NCI-H446 treated with DMSO at 0.1 percent for 48 hours (cell line): ENCODE results near the gene CCL20.
A peak's percentile ranks its signal among the peaks of the same experiment; 100 is the strongest.
"Not testable (repeated sequence)": the region's sequence is repeated elsewhere in the genome, so short reads cannot be mapped to it uniquely, and the experiment has no call there.

Source experiments
- DNase-seq: peaks from one replicate; lab custom pipeline; 2025; lab: John Stamatoyannopoulos, UW

The CCL20 gene, protein sequence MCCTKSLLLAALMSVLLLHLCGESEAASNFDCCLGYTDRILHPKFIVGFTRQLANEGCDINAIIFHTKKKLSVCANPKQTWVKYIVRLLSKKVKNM

DNA sequence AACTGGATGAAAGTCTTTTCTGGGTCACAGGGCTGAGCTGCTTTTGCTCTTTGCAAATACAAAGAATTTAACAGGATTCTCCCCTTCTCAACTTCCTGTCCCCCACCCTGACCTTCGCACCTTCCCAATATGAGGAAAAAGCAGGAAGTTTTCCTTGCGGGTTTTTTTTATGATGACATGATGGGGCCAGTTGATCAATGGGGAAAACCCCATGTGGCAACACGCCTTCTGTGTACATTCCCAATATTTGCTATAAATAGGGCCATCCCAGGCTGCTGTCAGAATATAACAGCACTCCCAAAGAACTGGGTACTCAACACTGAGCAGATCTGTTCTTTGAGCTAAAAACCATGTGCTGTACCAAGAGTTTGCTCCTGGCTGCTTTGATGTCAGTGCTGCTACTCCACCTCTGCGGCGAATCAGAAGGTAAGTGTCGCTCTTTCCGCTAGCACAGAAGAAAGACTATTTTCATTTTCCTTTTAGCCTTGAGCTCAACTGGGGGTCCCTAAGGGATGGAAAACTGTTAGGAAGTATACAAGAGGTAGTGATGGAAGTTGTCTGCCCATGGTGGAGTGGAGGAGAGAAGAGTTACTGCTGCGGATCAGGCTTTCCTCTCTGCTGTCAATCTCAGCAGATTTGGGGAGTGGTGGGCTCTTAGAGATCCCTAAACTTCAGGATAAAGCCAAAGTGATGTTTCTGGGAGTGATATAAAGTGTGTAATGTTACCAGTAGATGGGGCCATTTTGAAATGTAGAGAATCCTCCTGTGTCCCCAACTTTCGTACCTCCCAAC lies at the start of gene CCL20:
CCL20 (plus strand) TSS at position 281 of the 792 bp plus-strand sequence; CDS start at position 351, 70 bp downstream.
- DNase-seq = no peak

DNA sequence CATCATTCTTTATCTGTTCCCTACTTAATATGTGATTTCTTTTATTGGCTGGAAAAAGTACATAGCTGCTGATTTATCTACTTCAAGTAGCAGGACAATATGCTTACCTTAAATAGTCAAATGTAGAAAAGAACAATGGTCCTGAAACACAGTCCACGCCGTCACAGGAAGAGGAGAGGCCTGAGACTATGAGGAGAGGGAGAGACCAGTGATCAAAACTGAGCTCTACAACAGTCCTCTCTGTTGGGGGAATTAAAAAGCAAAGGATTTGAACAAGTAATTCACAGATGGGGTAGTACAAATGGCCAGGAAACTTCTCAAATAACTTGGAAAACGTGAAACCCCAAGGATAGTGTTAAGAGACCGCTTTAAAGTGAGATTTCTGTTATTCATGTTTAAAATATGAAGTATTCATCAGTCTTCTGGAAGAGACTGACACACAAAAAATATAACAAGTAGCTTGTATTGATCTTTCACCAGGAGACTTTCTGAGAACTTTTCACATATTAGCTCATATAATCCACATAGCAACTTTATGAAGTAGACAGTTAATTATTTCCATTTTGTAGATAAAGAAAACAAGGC lies 47.8 kb upstream of the CCL20 start:
- no peak for DNase-seq

DNA sequence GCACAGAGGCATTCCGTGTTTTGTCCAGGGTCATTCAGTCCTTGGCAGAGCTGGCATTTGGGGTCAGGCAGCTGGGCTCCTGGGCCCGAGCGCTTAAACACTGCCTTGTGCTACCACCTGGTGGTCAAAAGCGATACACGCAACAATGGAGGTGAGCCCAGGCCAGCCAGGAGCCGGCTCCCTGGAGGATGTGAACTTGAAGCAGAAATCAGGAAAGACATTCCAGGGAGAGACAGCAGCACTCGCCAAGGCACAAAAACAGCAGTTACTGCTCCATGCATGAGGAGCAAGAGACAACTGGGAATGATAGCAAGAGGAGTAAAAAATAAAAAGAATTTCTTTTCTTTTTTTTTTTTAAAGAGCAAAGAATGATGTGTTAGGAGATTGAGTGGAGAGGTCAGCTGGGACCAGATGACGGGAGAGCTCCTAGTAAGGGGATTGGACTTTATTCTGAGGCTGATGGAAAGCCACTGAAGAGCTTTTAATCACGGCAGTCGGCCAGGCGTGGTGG lies 47.2 kb upstream of the CCL20 start:
- peak; percentile 19 for DNase-seq

DNA sequence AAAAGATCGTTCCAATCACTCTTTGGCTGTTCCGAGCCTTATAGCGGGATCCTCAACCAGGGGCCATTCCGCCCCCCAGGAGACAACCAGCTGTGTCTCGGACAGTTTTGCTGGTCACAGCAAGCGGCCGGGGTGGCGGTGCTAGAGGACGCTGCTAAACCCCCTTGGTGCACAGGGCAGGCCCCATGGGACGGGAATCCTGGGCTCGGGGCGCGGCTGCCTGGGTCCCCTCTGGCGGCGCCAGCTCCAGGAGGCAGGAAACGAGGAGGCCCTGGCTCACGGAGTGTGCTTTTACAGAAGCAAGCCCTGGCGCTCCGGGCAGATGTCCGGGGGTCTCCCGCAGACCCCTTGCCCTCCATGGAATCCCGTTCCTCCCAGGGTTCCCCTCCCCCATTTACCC lies 45.8 kb upstream of the CCL20 start:
- no peak for DNase-seq

DNA sequence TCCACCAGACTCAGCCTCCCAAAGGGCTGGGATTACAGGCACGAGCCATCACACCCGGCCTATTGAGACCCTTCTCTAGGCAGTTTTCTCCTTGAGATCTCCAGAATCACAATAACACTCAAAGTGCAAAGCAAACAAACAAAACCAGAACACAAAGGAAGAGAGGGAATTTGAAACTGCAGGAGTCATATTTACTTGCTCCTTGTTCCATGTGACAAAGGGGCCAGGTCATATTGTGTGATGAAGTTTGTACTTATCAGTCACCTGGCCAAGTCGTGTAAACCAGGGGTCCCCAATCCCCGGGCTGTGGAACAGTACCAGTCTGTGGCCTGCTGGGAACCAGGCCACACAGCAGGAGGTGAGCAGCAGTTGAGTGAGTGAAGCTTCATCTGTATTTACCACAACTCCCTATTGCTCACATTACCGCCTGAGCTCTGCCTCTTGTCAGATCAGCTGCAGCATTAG lies 41.4 kb upstream of the CCL20 start:
- DNase-seq = no peak

DNA sequence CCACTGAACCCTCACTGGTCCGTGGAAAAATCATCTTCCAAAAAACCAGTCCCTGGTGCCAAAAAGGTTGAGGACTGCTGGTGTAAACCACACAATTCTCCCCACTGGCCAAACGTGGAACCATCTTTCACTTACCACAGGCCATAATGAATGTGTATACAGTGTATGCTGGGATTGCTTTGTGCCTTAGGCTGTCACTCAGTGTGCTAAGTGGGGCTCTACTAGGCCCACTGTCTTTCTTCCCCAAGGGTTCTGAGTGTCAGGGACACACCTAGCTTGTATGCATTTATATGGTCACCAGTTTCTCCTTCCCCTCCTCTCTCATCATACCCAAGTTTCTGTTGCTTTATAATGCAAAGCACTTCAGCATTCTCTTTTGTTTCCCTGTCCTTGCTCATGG lies 40.7 kb upstream of the CCL20 start:
- no peak for DNase-seq

DNA sequence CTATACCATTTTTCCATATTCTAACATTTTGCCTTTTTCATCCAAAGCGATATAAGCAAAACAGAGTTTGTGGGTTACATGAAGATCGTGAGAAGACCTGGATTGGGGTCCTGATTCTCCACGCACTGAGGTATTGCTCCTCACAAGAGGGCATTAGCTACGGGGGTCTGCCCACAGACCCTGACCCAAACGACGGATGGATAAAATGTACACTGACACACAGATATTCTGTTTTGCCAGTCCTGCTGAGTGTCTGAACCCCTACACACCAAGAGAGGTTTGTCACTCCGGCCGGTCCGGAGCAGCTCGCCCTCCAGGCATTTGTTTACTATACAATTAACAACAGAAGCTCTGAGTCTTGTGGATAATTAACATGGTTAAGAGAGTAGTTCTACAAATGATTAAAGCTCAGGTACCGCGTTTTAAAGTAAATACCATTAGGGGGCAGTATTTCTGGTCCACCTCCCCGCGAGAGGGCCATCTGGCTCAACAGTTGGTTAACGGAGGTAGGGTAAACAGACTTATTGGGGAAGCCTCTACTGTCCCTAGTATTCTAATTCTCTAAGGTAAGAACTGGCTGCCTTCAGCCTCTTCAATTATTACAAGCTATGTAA lies 39.5 kb upstream of the CCL20 start:
- no peak for DNase-seq

DNA sequence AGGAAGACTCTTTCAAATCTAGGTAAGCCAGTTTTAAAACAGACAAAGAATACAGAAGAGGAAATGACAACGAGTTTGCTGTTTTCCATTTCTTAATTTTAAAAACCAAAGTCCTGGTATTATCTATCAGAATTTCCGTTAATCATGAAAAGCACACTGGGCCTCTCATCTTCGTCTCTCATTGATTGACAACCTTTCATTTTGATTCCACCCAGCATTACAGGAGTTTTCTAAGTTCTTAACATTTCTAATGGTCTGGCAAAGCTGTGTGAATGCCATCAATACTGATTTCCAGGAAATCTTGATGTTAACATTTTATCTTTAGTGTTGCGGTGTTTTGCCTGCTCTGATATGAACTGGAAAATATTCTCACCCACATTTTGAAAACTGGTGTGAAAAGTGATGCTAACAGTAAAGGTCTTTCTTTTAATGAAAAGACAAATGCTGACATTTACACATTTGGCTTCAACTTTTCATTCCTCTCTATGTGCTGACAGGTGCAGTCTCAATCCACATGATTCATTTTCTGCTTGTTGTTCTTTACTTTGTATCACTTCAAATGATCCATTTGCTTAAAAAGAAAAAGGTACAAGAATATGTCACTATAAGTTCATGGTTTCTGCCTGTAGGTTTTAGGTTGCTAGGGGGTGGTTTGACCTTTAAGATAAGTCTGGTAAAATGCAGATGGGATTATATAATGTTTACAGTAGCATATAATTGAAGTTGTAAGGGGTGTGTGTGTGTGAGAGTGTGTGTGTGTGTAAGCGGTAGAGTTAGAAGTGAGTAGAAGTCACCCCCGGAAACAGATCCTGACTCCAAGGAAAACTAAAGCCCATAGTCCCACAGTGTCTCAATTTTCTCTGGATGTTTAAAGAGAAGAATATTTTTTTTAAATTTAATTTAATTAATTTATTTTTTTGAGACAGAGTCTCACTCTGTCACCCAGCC lies 38.5 kb upstream of the CCL20 start:
- DNase-seq = no peak

DNA sequence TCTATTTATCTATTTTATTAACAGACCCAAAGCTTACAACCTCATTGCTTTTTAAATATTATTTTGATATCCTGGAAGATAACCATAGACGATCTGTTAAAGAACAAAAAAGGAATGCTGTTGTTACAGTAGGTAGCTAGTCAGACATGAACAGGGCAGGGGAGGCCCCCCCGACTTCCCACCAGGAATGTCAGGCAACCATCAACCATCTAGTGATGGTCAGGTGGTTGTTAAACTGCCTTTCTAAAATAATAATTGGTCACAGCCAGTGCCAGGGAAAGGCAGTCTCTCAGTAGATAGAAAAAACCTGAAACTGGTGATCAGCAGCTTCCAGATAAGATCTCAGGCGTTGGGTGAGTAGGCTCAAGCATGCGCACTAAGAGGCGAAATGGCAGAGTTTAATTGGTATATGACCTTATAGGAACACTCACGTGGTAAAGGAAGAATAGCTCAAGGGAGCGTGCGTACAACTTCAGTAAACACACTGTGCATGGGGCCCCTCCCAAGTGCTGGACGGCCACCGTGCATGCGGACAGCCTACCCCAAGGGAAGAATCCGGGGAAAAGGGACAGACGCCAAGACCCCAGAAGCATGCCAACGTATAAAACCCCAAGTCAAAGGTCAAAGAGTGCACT lies 32.5 kb upstream of the CCL20 start:
- DNase-seq = no peak

DNA sequence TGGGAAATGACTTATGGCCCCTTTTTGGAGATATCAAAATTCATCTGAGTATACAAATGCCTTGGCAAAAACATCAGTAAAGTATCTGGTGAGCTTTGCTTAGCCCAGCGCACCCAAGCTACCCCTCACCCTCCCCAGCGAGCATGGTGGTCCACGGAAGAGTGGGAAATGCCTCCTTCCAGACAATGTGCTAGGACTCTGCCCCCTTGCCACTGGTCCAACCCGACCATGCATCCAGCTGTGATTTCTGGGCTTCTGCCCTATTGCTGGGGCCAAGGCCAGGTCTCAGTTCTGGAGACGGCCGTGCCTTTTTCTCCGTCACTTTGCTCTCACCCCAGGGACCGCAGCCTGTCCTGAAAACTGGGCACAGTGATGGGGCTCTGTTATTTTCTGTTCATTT lies 31.8 kb upstream of the CCL20 start:
- DNase-seq = no peak

DNA sequence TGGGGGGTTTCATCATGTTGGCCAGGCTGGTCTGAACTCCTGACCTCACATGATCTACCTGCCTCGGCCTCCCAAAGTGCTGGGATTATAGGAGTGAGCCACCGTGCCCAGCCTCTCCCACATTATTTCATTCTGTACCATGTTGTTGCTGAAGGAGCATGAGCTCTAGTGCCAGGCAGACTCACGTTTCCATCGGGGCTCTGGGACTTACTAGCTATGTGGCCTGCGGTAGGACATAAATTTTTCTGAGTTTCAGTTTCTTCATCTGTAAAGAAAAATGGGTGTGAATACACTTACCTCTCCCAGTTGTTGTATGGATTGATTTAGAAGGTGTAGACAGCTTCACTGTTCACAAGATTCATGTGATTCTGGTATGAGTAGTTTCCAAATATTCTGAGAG lies 30.8 kb upstream of the CCL20 start:
- DNase-seq = no peak

DNA sequence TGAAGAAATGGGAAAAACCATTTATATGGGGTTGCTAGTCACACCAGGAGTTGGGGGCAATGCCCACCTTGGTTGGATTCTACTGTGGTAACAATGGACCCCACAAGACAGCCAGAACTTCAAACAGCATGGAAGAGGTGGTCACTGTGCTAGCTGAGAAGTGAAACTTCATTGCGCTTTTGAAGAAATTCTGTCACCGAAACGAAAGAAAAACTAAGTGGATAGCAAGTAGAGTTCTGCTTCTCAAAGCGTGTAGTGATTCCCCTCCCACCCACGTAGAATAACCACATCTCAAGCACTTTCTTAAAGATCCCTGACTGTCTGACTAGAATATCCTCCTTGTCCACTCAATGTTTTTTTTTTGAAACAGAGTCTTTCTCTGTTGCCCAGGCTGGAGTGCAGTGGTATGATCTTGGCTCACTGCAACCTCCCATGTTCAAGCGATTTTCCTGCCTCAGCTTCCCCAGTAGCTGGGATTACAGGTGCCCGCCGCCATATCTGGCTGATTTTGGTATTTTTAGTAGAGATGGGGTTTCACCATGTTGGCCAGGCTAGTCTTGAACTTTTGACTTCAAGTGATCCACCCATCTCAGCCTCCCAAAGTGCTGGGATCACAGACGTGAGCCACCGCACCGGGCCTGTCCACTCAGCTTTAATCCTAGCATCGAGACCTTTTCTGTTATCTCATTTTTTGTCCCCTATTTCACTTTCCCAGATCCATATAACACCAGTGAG lies 30.1 kb upstream of the CCL20 start:
- DNase-seq = no peak

DNA sequence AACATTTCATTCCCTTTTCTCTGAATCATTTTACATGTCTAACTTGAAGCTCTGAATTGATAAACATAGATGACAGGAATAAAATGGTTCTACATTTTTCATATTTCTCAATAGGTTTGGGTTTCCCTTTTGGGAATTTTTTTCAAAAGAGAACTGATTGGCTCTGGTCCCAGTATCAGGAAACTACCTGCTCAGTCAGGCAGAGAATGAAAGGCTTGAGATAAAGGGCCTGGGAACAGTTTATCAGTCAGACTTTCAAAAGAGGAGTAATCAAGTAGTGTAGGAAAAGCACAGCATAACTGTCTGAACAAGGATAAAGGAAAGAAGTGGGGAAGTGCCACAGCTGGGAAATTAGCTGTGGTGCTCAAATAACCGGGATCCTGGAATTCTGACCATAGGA lies 28.3 kb upstream of the CCL20 start:
- no peak for DNase-seq

DNA sequence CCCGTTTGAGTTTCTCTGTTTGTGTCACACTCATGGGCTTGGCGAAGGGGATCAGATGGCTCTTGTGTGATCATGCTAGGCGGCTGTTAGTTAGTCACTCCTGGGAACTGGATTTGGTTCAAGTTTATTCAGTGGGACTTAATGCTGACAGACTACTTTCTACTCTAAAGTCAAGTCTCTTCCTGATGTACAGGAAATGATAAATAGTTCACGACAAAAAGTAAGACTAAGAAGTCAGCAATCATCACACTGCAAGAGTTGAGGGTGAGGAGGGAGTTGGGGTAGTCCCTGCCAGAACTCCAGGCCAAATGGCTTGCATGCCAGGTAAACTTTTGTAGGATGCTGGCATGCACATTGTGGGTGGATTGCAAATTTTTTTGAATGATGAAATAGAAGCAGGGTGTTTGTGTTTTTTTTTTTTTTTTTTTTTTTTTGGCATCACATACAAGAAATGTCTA lies 25.1 kb upstream of the CCL20 start:
- no peak for DNase-seq

DNA sequence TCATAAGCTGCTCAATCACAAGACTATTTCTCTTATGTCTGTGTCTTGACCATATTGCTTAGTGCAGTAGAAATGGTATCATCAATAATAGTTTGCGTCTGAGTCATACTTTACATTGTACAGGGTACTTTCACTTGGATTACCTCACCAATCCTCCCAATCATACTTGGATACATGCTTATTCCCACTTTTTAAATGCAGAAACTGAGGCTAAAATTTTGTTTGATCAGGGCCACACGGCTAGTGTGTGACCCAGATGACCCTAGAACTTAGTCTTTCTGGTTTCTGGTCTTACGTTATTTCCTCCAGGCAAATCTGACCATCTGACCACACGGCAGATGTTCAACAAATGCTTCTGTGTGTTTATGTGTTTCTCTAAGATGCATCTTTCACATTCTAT lies 23.8 kb upstream of the CCL20 start:
- DNase-seq = no peak

DNA sequence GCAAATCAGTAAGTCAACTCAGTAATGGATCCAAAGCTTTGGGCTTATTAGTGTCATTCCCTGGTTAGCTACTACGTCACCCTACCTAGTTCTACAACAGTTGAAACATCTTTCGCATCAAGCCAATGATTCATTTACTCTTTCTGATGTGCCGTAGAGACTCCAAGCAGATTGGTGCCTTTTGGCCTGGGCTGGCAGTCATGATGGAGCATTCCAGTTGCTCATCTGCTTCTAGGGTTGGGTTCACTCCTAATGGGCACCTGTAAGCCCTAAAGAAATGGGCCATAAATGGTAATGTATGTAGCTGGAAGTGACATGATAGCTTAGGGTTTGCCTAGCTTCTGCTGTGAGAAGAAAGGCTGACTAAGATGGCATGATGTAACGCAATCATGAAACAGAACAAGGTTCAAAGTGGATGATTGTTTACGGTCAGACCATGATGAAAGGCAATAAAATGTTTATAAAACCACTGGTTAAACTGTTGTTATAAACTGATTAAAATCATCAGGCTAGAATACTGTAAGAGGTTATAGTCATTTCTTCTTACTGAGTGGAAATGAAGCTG lies 20.4 kb upstream of the CCL20 start:
- no peak for DNase-seq

DNA sequence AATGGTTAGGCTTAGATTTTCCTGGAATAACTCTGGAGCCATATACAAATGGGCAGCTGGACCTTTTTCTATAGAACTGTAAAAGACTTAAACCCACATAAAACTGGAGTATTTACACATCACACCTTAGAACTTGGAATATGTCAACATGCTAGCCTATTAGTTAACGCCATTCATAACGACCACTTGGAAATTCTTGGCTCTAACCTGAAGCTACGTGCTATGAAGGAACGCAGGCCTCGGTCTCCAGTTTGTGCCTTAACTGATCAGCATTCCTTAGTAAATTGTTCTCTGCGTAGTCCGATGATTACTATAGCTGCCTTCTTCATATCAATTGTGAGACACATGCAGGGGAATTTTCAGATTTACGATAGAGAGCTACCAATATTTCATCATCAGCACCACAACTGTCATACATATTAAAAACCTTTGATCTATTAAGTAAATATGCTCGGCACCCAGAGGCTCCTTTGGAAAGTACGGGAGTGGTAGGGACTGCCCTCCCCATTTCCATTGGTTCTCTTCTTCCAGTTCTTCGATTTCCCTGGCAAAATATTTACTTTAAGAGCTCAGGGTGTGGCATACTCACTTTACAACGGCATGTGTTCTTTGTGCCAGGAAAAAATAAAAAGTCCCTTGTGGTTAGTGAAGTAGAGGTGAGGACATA lies 17.5 kb upstream of the CCL20 start:
- no peak for DNase-seq

DNA sequence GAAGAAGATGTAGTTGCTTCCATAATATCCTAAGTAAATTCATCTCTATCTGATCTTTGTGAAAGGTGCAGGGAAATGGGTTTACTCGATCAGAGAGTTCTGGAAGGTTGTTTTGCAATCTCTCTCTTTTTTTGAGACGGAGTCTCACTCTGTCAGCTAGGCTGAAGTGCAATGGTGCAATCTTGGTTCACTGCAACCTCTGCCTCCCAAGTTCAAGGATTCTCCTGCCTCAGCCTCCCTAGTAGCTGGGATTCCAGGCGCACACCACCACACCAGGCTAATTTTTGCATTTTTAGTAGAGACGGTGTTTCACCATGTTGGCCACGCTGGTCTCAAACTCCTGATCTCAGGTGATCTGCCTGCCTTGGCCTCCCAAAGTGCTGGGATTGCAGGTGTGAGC lies 16.9 kb upstream of the CCL20 start:
- DNase-seq = not testable (repeated sequence)

DNA sequence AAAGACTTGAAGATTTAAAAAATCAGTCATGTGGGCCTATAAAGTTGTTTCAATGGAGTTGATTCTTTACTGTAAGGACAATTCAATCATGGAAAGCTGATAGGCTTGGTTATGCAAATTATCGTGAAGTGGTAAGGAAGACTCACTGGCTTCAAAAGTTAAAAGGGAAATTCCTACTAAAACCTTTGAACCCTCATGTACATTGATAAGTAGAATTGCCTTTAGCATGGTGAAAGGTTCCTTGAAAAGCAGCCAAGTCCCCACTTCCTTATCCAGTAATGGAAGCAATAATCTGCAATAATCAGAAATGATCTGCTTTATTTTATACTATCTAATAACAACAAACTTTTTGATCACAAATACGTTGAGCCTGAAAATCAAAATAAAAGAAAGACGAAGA lies 14.4 kb upstream of the CCL20 start:
- no peak for DNase-seq

DNA sequence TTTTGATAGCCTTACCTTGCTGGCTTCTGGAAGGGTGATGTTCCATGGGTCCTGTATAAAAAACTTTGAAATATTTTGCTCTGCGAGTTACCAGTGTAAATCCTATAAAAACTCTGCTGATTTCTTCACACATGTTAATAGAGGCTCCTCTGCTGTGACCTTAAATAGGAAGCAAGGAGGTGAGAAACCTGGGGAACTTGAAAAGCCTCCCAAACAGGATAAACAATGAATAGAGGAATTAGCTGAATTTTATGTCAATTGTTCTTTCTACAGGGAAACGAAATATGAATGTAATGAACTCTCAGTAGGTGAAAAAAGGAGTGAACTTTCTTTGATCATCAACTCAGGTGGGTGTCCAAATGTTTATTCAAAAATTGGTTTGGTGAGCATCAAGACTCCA lies 10.8 kb upstream of the CCL20 start:
- DNase-seq = no peak
